HG03558 (cell line): ENCODE measurements around the gene CUL4A.
"Not testable (repeated sequence)": the region's sequence is repeated elsewhere in the genome, so short reads cannot be mapped to it uniquely, and the experiment has no call there.

Experiments used
- ATAC-seq: cut with Tn5 transposase; IDR thresholded peaks from one replicate; pipeline ENCODE4 v1.9.1; 2021; ENCODE audit warnings: moderate number of reproducible peaks; ENCODE audit not compliant: unreplicated experiment; ENCODE audit errors: extremely low read depth

The CUL4A gene

GRCh38 chr13:113232208-113233003 is 23.0 kb downstream of the CUL4A start:
- ATAC-seq, result no peak

GRCh38 chr13:113233101-113233500 is 23.7 kb downstream of the CUL4A start:
- no peak for ATAC-seq

GRCh38 chr13:113238536-113238935 is 29.1 kb downstream of the CUL4A start:
- no peak for ATAC-seq

GRCh38 chr13:113239357-113239756 is 29.9 kb downstream of the CUL4A start:
- ATAC-seq, result no peak

- no peak for ATAC-seq
Measured at GRCh38 chr13:113239986-113240385, 30.6 kb downstream of the CUL4A start.

- ATAC-seq, result not testable (repeated sequence)
Measured at GRCh38 chr13:113241623-113242022, 32.2 kb downstream of the CUL4A start.

GRCh38 chr13:113243847-113244246 is 34.4 kb downstream of the CUL4A start:
- ATAC-seq, result no peak

- no peak for ATAC-seq
Measured at GRCh38 chr13:113245849-113246796, 36.7 kb downstream of the CUL4A start.

- ATAC-seq, result no peak
Measured at GRCh38 chr13:113252516-113253095, 43.2 kb downstream of the CUL4A start.

GRCh38 chr13:113257908-113258307 is 48.5 kb downstream of the CUL4A start:
- ATAC-seq, result not testable (repeated sequence)

GRCh38 chr13:113258321-113259054 is 49.1 kb downstream of the CUL4A start:
- no peak for ATAC-seq

GRCh38 chr13:113260996-113261395 is 51.6 kb downstream of the CUL4A start:
- no peak for ATAC-seq

- not testable (repeated sequence) for ATAC-seq
Measured at GRCh38 chr13:113263016-113263415, 53.6 kb downstream of the CUL4A start.

GRCh38 chr13:113267642-113268405 is 58.4 kb downstream of the CUL4A start:
- ATAC-seq, result no peak

GRCh38 chr13:113272031-113272430 is 62.6 kb downstream of the CUL4A start:
- no peak for ATAC-seq

- ATAC-seq, result no peak
Measured at GRCh38 chr13:113272701-113273181, 63.3 kb downstream of the CUL4A start.

- no peak for ATAC-seq
Measured at GRCh38 chr13:113273321-113273720, 63.9 kb downstream of the CUL4A start.

- no peak for ATAC-seq
Measured at GRCh38 chr13:113273851-113274590, 64.6 kb downstream of the CUL4A start.

- no peak for ATAC-seq
Measured at GRCh38 chr13:113274721-113275120, 65.3 kb downstream of the CUL4A start.
